Kidney tubule cell (primary cell): ENCODE measurements around the gene TSGA10IP.

Experiments used
- DNase-seq: peaks from one replicate; pipeline ENCODE4 v3.0.0-alpha.2; 2018; ENCODE audit warnings: low spot score

Gene TSGA10IP

DNA sequence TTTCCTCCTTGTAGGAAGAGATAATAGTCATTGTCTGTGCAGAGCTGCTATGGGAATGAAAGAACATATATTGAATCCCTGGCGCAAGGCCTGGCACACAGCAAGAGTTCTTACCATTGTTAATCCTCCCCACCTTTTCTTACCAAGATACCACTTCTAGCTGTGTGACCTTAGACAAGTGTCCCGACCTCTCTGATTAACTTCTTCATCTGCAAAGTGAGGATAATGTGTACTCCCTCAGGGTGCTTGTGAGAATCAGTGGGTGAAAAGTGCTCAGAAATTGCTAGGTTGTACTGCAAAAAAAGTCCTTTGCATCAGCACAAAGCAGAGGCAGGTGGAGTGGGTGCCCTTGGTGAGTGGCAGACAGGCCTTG is 62.8 kb downstream of the TSGA10IP start:
- no peak for DNase-seq

DNA sequence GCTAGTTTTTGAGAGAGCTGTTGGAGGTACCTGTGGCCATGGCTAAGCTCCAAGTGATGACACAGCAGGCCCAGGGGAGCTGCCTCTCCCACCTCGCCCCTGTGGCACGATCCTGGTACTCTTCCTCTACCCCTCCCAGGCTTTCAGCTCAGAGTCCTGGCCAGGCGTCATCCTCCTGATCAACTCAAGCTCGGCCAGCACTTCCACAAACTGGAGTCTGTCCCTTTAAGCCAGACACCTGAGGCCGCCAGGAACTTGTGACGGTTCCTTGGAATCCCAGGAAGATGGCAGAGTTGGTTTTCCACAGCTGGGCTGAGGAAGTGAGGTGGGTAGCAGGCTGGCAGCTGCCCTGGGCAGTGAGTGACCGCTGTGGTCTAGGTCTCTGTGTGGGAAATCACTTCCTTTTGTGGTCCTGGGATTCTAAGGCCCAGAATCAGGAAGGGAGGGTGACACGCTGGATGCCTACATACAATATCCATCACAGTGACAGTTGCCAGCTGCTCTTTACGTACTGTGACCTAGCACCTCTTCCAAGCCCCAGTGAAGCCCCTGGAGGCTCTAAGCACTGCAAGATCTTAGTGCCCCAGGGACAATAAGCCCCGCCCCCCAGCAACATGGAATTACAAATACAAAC is 63.3 kb downstream of the TSGA10IP start:
- DNase-seq, result peak; percentile 78
